NB4 (cell line): Measurements from ENCODE around the gene DNAJB12.

Experiments used
- MYC ChIP-seq: IDR thresholded peaks from 2 replicates; pipeline ENCODE4 v1.6.1; 2011; ENCODE audit warnings: low read depth, low read length
- POLR2A ChIP-seq: IDR thresholded peaks from 2 replicates; pipeline ENCODE4 v1.6.1; 2011; ENCODE audit warnings: mild to moderate bottlenecking; ENCODE audit not compliant: insufficient read length; ENCODE audit errors: extremely low read depth
- TF ChIP-seq, protein P1 (sequence below): IDR thresholded peaks from one replicate; pipeline ENCODE4 v1.5.1; 2012; ENCODE audit warnings: low read depth, low read length

DNA sequence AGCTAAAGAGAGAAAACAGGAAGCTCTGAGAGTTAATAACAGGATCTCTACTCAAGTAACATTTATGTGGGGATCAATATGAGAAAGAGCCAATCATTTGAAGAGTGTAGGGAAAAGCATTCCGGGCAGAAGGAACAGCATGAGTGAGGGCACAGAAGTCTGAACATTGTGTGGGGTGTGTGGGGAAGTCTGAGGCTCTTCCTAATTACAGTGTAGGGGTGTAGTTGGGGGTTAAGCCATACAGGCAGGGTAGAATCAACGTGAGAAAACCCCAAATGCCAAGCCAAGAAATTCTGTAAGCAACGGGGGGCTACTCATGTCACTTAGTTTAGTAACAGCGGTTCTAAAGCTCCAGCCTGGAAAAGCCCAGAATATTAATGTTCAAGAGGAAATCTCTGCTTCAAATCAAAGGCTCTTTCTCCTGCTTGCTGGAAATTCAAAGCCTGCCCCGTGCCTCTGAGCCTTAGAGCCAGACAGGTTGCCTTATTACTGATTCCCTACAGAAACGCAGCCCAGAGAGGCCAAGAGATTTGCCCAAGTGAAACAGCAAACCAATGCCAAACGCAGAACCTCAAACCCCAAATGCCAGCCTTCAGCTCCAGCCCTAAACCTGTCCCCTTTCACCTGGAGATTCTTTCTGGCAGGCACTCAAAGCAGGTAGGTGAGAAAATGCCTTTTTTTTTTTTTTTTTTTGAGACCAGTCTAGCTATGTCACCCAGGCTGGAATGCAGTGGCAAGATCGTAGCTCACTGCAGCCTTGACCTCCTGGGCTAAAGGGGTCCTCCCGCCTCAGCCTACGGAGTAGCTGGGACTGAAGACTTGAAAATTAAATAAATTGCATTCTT is 36.1 kb downstream of the DNAJB12 start:
- TF ChIP-seq, protein P1, sequence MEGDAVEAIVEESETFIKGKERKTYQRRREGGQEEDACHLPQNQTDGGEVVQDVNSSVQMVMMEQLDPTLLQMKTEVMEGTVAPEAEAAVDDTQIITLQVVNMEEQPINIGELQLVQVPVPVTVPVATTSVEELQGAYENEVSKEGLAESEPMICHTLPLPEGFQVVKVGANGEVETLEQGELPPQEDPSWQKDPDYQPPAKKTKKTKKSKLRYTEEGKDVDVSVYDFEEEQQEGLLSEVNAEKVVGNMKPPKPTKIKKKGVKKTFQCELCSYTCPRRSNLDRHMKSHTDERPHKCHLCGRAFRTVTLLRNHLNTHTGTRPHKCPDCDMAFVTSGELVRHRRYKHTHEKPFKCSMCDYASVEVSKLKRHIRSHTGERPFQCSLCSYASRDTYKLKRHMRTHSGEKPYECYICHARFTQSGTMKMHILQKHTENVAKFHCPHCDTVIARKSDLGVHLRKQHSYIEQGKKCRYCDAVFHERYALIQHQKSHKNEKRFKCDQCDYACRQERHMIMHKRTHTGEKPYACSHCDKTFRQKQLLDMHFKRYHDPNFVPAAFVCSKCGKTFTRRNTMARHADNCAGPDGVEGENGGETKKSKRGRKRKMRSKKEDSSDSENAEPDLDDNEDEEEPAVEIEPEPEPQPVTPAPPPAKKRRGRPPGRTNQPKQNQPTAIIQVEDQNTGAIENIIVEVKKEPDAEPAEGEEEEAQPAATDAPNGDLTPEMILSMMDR: no peak
- TF ChIP-seq POLR2A: no peak
- no peak for TF ChIP-seq MYC
